NCI-H446 (cell line): ENCODE measurements around the gene COL1A1.

Experiments used
- DNase-seq, 2 experiments: peaks; one replicate each; lab custom pipeline; 2025; lab: John Stamatoyannopoulos, UW

The COL1A1 gene

DNA sequence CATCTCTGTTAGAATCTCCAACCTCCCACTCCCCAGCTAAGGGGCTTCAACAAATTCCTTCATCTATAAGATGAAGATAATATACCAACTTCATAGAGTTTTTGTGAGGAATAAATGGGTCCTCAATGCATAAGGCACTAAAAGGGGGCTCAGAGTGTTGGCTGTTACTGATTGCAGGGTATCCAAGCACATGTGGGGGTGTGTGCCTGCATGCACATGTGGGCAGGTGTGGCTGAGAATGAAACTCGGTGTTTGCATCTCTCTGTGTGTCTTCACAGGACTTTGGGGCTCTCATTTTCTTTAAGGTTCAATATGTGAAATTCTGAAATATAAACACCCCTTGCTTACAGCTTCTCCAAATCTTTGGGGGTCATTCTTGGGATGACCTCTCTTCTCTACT lies 46.8 kb downstream of the COL1A1 start:
- DNase-seq = no peak

GRCh38 chr17:50153650-50154575 lies 47.5 kb downstream of the COL1A1 start:
- no peak for DNase-seq

DNA sequence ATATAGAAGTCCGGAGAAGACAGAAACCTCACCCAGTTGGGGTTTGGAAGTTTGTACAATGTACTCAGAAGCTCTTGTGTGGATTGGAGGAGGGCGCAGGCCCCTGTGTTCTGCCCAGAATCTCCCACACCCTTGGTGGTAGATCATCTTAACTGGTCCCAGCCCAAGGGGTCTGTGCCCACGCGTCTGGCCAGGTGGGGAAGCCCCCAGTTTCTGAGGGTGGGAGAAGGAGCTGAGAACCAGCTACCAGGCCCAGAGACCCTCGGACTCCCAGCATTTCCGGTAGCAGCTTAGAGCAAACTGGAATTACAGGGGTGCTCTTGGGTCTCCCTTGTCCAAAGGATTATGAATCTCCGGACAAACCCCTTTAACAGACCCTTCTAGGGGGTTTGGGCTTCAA lies 48.7 kb downstream of the COL1A1 start:
- DNase-seq = no peak

GRCh38 chr17:50151937-50152547 lies 49.4 kb downstream of the COL1A1 start:
- peak; percentile 62 to 78 for DNase-seq

DNA sequence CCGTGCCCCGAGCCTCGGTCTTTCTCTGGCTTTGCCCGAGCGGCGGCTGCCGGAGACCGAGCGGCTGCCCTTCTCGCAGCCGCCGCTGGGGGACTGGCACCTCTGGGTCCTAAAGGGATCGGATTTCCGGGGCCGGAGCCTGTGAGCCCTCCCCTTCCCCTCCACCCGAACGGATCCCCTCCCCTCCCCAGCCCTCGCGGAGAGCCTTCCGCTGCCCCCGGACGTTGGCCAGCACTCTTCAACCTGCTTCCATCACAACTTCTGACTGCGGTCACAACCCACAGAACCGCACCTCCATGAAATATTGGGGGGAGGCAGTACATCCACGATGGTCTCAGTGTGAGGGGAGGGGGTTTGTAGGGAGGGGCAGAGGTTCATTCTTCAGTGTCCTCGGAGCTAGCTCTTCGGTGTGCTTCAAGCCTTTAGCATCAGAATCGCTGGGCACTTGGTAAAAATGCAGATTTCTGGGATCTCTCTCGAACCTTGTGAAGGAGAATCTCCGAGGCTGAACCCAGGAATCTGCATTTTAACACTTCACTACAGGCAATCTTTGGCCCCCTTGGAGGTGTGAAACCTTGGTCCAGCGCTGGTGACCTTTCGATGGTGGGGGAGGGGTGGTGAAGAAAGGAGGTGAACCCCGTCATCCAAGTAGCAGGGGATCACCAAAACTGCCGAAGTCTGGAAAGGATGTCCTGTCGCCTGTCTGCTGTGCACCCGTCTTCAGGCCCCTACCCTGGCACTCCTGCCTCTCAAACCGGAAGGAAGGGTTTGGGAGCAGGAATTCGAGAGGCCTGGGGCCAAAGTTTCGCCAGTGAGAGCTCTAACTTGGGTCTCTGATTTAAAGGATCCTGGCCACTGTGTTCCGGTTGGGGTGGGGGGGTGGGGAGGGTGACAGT lies 50.1 kb downstream of the COL1A1 start:
- peak; percentile 75 to 90 for DNase-seq

- DNase-seq = no peak
Measured at GRCh38 chr17:50150354-50151040, 50.9 kb downstream of the COL1A1 start, which contains the start of gene PPP1R9B. PPP1R9B (minus strand) TSS chr17:50150677; CDS start chr17:50150513, 164 bp downstream.

DNA sequence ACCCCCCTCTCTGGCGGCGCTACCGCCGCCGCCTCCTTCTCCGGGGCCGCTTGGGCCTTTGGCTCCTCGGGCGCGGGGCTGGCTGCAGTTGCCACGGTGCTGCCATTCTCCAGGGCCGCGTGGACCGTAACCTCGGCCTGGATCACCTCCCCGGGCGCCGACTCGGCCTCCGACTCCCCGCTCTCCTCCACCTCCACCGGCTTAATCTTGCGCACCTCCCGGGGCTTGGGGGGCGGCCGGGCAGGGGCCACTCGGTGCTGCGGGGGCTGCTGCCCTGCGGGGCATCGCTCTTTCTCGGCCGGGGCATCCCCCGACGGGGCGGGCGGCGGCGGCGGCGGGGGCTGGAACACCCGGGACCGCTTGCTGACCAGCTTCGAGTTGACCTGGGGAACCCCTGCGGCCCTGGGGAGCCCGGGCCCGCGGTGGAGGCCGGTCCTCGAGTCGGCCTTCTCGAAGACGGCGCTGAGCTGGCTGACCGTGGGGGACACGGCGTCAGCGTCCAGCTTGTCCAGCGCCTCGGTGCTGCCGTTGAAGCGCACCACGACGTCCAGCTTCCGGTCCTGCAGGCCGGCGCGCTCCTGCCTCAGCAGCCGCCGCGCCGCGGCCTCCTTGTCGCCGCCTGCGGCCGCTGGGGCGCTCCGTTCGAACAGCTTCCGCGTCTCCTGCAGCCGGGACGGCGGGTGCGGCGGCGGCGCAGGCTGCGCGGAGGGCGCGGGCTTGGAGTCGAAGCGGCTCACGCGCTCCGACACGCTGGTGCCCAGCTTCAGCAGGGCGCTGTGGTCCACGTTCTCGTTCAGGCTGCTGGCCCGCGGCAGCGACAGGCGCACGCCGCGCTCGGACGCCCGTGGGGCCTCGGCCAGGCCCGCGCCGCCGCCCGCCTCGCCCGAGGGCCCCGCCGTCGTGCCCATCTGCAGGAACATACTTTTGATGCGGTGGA lies 51.7 kb downstream of the COL1A1 start:
- peak in 1 of 2 experiments; percentile 19 for DNase-seq

DNA sequence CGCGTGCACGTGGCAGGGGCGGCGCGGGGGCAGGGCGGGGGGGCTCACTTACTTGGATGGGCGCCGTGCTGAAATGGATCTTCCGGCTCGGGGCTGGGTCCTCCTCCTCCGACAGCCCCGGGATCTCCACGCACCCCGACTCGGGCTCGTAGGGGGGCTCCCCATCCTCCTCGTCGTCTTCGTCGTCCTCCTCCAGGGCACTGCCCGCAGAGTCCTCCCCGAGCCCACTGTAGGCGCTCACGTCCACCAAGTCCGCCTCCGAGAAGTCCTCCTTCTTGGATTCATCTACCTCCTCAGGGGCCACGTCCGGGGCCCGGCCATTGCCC lies 52.4 kb downstream of the COL1A1 start:
- DNase-seq = no peak

GRCh38 chr17:50148226-50149090 lies 53.0 kb downstream of the COL1A1 start:
- no peak for DNase-seq

DNA sequence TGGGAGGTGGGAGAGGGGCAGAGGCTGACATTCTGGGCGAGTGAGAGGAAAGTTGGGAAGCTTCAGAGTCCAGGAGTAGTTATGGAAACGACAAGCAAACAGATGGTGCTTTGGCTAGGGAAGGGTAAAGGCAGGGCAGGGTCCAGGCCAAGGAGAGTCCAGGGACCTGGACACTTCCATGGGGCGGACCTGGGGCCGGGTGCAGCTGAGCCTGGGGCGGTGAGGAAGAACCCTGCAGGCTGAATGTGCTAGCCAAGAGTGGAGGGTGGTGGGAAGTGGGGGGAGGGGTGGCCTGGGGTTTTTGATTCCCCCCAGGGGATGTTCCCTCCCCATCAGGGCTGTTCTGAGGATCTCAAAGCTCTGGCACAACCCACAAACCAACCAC lies 53.6 kb downstream of the COL1A1 start:
- DNase-seq = no peak

GRCh38 chr17:50146927-50147665 lies 54.3 kb downstream of the COL1A1 start:
- DNase-seq = no peak

DNA sequence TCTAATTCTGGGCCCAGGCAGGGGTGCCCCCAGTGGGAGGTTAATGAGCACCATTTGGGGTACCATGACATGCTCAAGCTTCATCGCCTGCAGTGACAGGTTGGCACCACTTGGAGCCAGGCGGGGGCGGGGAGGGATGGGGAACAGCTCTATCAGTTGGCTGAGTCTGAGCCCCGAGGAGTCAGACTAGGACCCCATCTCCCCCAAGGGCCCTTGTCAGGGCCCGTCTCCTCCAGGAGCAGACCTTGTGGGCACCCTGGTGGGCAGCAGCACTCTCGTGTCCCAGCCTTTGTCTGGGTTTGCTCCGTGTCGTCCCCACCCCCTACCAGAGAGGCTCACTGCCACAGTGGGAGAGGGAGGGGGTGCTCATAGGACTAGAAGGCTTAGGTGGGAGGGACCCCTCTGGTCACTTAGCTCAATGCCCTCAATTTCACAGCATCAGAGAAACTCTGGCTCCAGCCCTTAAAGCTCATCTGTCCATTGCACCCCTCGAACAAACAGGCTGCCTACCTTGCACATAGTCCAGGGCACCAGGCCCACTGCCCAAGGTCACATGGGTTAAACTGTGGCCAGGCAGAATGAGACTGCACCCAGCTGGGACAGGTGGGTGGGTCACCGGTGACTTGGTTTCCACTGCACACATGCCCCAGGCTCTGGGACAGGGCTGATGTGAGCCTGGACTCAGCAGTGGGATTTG lies 55.1 kb downstream of the COL1A1 start:
- no peak for DNase-seq

GRCh38 chr17:50145532-50146229 lies 55.8 kb downstream of the COL1A1 start:
- no peak for DNase-seq

DNA sequence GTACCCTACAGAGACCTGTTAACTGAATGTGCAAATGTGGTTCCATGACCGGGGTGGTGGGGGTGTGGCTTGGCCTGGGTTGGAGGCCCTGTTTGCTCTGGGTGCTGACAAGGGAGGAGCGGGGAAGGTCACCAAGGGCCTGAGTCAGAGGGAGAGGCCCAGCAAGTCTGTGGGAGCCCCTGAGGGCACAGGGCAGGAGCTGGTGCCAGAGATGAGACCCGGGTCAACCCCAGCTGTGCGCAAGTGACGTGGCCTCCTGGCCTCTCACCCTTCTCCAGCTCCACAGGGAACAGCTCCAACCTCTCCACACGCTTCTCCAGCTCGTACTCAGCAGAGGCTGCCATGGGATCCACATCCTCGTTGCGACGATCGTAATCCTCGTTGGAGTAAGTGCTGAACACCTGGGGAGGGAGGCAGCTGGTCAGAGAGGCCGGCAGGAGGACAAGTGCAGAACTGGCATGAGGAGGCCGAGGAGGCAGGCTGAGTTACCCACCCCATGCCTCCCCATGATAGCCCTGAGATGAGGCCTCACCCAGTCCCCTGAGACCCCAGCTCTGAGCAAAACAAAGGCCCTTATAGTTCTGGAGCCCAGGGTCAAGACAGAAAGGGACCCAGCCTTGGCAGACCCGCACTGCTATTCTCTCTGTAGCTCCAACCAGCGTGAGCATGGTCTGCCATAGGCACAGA lies 56.4 kb downstream of the COL1A1 start:
- DNase-seq = no peak

DNA sequence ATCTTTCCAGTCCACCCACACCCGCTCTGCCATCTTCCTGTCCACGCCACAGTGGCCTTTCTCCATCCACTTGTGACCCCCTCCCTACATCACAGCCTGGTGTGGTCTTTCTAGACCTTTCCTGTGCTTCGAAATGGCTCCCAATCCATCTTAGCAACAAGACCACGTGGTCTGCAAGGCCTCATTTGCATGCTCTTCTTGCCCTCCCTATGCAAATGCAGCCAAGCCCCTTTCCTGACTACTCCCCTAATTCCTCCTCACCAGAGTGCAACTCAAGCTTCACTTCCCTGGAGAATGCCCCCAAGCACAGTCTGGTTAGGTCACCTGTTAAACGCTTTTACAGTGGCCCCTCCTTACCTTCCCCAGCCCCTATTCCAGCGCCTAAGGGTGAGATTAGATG lies 57.1 kb downstream of the COL1A1 start:
- no peak for DNase-seq

DNA sequence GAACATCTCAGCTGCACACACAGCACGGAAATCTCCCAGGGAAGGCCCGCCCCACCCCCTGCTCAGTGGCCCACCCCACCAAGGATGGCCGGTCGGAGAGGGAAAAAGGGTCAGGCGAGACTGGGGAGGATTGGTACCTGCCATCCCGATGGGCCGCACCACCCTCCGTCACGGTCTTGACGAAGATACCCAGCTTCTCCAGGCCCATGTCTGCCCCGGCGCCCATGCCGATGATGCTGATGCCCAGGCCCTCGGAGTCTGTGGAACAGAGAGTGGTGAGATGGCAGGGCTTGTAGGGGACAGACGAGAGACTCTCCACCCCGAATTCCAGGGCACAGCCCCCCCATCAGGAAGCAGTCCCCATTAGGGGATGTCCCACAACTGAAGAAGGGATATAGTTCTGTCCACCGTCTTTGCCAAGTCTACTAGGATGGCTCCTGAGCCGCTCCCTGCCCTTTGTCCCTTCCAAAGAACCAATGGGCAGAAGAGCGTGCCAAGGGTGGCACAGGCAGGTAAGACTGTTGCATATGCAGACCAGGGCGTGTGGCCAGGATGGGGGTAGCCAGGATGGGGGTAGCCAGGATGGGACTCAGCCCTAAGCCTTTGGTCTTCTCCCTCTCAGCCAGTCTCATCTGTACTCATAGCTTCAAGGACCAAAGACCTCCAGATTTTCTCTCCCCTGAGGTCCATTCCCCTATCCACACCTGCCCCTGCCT lies 57.8 kb downstream of the COL1A1 start:
- DNase-seq = no peak

- no peak for DNase-seq
Measured at GRCh38 chr17:50141745-50142110, 59.7 kb downstream of the COL1A1 start.
